Measurements from ENCODE around the gene RBMS1. TPM values are rescaled to one million over a fixed set of nuclear protein-coding genes. Genes with fewer than 3 reads are reported as not detected.
A peak's percentile ranks its signal among the peaks of the same experiment; 100 is the strongest.
"Not testable (repeated sequence)": the region's sequence is repeated elsewhere in the genome, so short reads cannot be mapped to it uniquely, and the experiment has no call there.

Gene RBMS1
- total RNA-seq, 1 experiment from 2014 or later, result 118 TPM

GRCh38 chr2:160433466-160434140 is 60.0 kb downstream of the RBMS1 start:
- DNase-seq (ENCODE audit: low read depth), result no peak

- DNase-seq (ENCODE audit: low read depth), result peak; percentile 83
Observed at GRCh38 chr2:160432633-160433032, 61.0 kb downstream of the RBMS1 start.

- no peak for DNase-seq (ENCODE audit: low read depth)
Observed at GRCh38 chr2:160431441-160431840, 62.2 kb downstream of the RBMS1 start.

GRCh38 chr2:160430001-160430344 is 63.6 kb downstream of the RBMS1 start:
- DNase-seq (ENCODE audit: low read depth), result no peak

GRCh38 chr2:160429248-160430000 is 64.2 kb downstream of the RBMS1 start:
- DNase-seq (ENCODE audit: low read depth), result peak; percentile 78

GRCh38 chr2:160428405-160428763 is 65.2 kb downstream of the RBMS1 start:
- DNase-seq (ENCODE audit: low read depth), result peak; percentile 46

- DNase-seq (ENCODE audit: low read depth), result peak; percentile 97
Observed at GRCh38 chr2:160427629-160428404, 65.8 kb downstream of the RBMS1 start.

GRCh38 chr2:160426604-160427003 is 67.0 kb downstream of the RBMS1 start:
- DNase-seq (ENCODE audit: low read depth), result no peak

GRCh38 chr2:160425434-160426151 is 68.0 kb downstream of the RBMS1 start:
- peak; percentile 41 for DNase-seq (ENCODE audit: low read depth)

GRCh38 chr2:160423126-160423525 is 70.5 kb downstream of the RBMS1 start:
- DNase-seq (ENCODE audit: low read depth), result no peak

- not testable (repeated sequence) for DNase-seq (ENCODE audit: low read depth)
Observed at GRCh38 chr2:160421646-160422501, 71.7 kb downstream of the RBMS1 start.

- no peak for DNase-seq (ENCODE audit: low read depth)
Observed at GRCh38 chr2:160420711-160421110, 72.9 kb downstream of the RBMS1 start.

GRCh38 chr2:160419776-160420505 is 73.7 kb downstream of the RBMS1 start:
- peak; percentile 65 for DNase-seq (ENCODE audit: low read depth)

- no peak for DNase-seq (ENCODE audit: low read depth)
Observed at GRCh38 chr2:160418853-160419252, 74.8 kb downstream of the RBMS1 start.

GRCh38 chr2:160418398-160418765 is 75.2 kb downstream of the RBMS1 start:
- no peak for DNase-seq (ENCODE audit: low read depth)

- DNase-seq (ENCODE audit: low read depth), result peak; percentile 91
Observed at GRCh38 chr2:160417745-160418397, 75.7 kb downstream of the RBMS1 start.

- DNase-seq (ENCODE audit: low read depth), result peak; percentile 81
Observed at GRCh38 chr2:160415991-160416390, 77.6 kb downstream of the RBMS1 start.

- DNase-seq (ENCODE audit: low read depth), result no peak
Observed at GRCh38 chr2:160411955-160412354, 81.7 kb downstream of the RBMS1 start.

- peak; percentile 80 for DNase-seq (ENCODE audit: low read depth)
Observed at GRCh38 chr2:160411167-160411566, 82.4 kb downstream of the RBMS1 start.

- DNase-seq (ENCODE audit: low read depth), result no peak
Observed at GRCh38 chr2:160409480-160409879, 84.1 kb downstream of the RBMS1 start.
